Esophagus muscularis mucosa (tissue), 4 donors: ENCODE data around the gene TAX1BP3. TPM values are rescaled to one million over a fixed set of nuclear protein-coding genes. Genes with fewer than 3 reads are reported as not detected.

Source experiments
- DNase-seq: peaks from one replicate; pipeline ENCODE4 v3.0.0-alpha.2; 2017; ENCODE audit errors: extremely low spot score
- H3K27ac ChIP-seq, 4 donors: fragments of 200-600 bp; sonication (generic); replicated peaks in 1 of 4; 1 replicate in 3 of 4; 2 replicates in 1 of 4; pipeline ENCODE4 v1.5.1; 2016 to 2019; ENCODE audit warnings: mild to moderate bottlenecking in 1 of 4
- H3K27me3 ChIP-seq, 4 donors: fragments of 200-600 bp; sonication (generic); one replicate each; pipeline versions ENCODE4 v1.5.1 to v1.6.0; 2016 to 2019
- H3K36me3 ChIP-seq, 4 donors: fragments of 200-600 bp; sonication (generic); one replicate each; pipeline ENCODE4 v1.5.1; 2016 to 2019
- H3K4me1 ChIP-seq, 4 donors: fragments of 200-600 bp; sonication (generic); one replicate each; pipeline ENCODE4 v1.5.1; 2016 to 2019
- H3K4me3 ChIP-seq, 4 donors: fragments of 200-600 bp; sonication (generic); 1 replicate in 2 of 4; 2 replicates in 2 of 4; pipeline ENCODE4 v1.5.1; 2016 to 2019; ENCODE audit warnings: mild to moderate bottlenecking in 4 of 4, moderate library complexity in 1 of 4
- H3K9me3 ChIP-seq, 4 donors: fragments of 200-600 bp; sonication (generic); 1 replicate in 3 of 4; 2 replicates in 1 of 4; pipeline ENCODE4 v1.5.1; 2016 to 2019
- CTCF ChIP-seq, 3 experiments: fragments of 200-600 bp in 2 of 3; fragments of 450-650 bp in 1 of 3; sonication (generic) in 2 of 3; IDR thresholded peaks; one replicate each; pipeline ENCODE4 v1.5.1; 2017 to 2019; ENCODE audit warnings: antibody characterized with exemption in 3 of 3, mild to moderate bottlenecking in 2 of 3, moderate library complexity in 1 of 3
- EP300 ChIP-seq: sonication (generic); formaldehyde crosslinking; IDR thresholded peaks from one replicate; pipeline ENCODE4 v1.6.1; 2017; ENCODE audit warnings: antibody characterized with exemption
- POLR2A ChIP-seq: fragments of 450-650 bp; IDR thresholded peaks from one replicate; pipeline ENCODE4 v1.6.1; 2017; ENCODE audit warnings: antibody characterized with exemption, moderate library complexity, mild to moderate bottlenecking, low read depth
- POLR2AphosphoS5 ChIP-seq, 2 donors: sonication (generic); formaldehyde crosslinking; IDR thresholded peaks; one replicate each; pipeline ENCODE4 v1.6.1; 2017; ENCODE audit warnings: antibody characterized with exemption in 2 of 2
- WGBS: methylation state at CpG from one replicate; pipeline ENCODE4 v1.1.5; 2018; 5-methylcytosine and 5-hydroxymethylcytosine counted together
- intact Hi-C: fragments of 100-400 bp; cut with DNase I; formaldehyde crosslinking; loops from one replicate; pipeline ENCODE4 v1.15.1; 2023
- total RNA-seq, 4 donors: library from RNA; depleted of rRNA; stranded (reverse); fragments of >200 nt; gene quantifications; one replicate each; pipeline versions ENCODE4 v1.1.0 to v1.2.1, GENCODE V29; 2016

Gene TAX1BP3
- total RNA-seq, 4 donors from 2014 or later, result 98.0 to 175 (median 115) TPM

DNA sequence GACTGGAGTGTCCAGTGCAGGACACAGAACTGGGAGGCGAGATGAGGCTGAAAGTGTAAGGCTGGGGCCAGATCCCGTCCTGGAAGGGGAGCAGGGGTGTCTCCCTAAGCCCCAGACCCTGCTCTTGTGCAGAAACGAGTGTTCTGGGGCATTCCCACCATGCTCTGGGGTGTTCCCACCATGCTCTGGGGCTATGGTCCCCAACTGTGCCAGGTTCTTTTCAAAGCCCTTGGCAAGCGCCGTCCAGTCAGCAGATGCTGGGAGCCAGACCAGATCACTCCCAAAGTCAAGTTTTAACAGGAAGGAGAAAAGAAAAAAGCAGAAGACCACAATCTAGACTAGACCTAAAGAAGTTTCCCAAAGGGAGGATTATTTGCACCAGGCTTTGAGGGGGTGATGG is 2.5 kb downstream of the TAX1BP3 start:
- Histone ChIP-seq H3K4me1 (peaks cover 37 to 47% (median 42%) of the 10 kb centered on the region in 4 donors), H3K9me3 (no peaks in the 10 kb centered on the region), H3K27ac (peak overlapping the region in 3 of 4 donors; percentile 98 to 99 (median 98)), H3K36me3 (peaks cover 15 to 48% (median 43%) of the 10 kb centered on the region in 4 donors), H3K4me3 (no peak overlapping the region), H3K27me3 (no peaks in the 10 kb centered on the region)
- intact Hi-C loops, result no loop called here
- DNase-seq, result no peak
- 67% methylated on average over 5 of the region's 5 CpGs for WGBS
- TF ChIP-seq POLR2A, result no peak
- TF ChIP-seq CTCF (IDR thresholded peaks at IDR 0.05), result no peak
- TF ChIP-seq EP300, result no peak
- no peak for TF ChIP-seq POLR2AphosphoS5 (IDR thresholded peaks at IDR 0.05)

DNA sequence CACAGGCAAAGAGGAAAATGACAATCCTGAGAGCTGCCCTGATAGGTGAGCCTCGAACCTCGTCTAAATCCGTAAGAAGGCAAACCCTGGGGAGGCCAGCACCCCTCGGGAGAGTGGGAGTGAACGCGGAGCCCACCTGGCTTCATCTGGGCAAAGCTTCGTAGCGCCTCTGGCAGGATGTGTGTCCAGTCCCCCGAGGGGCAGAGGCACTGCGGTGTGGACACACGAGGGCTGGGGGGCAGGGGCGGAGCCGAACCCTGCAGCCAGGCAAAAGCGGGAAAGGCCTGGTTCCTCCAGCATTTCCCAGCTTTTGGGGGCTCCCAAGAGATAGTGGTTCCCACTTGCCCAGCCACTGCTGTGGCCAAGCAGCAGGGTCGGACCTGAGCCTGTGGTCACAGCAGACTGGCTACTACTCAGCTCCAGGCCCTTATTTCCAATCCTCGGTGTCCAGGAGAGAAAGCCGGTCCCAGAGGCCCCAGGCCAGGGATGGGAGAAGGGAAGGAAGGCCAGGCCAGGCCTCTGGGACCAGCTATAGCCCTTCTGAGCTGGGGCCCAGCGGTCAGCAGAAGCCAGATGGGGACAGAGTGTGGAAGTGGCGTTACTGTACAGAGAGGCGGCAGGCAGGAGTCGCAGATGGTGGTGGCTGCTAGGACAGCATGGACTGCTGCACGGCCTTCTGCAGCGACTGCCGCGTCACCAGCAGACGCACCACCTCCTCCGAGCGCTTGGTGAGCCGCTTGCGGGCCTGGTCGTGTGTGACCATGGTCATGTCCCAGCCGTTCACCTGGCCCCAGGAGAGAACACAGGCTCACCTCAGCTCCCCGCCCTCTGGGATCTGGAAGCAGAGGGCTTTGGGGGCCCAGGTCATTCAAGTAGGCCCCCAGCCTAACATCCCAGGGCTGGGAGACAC is 5.0 kb downstream of the TAX1BP3 start:
- peaks cover 48 to 54% (median 49%) of the 10 kb centered on the region in 4 donors for H3K4me1 ChIP-seq
- DNase-seq, result no peak
- 89% methylated on average over 20 of the region's 33 CpGs for WGBS
- no peak overlapping the region for H3K4me3 ChIP-seq
- no peaks in the 10 kb centered on the region for H3K27me3 ChIP-seq
- no peaks in the 10 kb centered on the region for H3K9me3 ChIP-seq
- no peak for TF ChIP-seq CTCF (IDR thresholded peaks at IDR 0.05)
- no peak for TF ChIP-seq POLR2A
- TF ChIP-seq POLR2AphosphoS5 (IDR thresholded peaks at IDR 0.05), result no peak
- TF ChIP-seq EP300, result no peak
- no peak overlapping the region for H3K27ac ChIP-seq
- intact Hi-C loops, result no loop called here
- peaks cover 15 to 47% (median 41%) of the 10 kb centered on the region in 4 donors for H3K36me3 ChIP-seq

DNA sequence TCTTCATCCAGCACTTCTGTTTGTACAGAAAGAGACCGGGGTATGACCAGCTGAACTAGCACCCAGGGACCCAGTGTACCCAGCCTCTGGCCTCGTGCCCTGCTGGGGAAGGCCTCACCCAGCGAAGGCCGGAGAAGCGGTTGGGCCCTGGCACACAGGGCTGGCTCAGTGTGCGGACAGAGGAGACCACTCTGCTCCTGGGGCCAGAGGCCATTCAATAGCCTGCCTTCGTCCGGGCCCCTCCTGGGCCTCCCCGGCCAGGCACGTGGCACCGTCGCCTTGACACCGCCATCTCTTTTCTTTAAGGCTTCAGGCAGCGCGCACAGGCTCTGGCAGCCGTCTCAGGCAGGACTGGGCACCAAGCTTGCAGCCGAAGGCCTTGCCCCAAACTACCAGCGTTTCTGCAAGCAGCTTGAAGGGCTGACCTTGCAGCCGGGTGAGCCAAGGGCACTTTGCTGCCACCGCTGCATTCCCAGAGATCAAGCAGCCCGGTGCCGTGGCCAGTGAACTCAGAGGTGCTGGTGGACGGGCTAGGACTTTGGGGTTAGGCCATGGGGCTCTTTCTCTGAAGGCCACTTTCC is 8.0 kb downstream of the TAX1BP3 start:
- peaks cover 15 to 57% (median 44%) of the 10 kb centered on the region in 4 donors for H3K36me3 ChIP-seq
- no peaks in the 10 kb centered on the region for H3K27me3 ChIP-seq
- DNase-seq, result no peak
- 83% methylated on average over 9 of the region's 23 CpGs for WGBS
- no peaks in the 10 kb centered on the region for H3K9me3 ChIP-seq
- intact Hi-C loops, result no loop called here
- peaks cover 29 to 42% (median 33%) of the 10 kb centered on the region in 4 donors for H3K4me1 ChIP-seq
- H3K27ac ChIP-seq, result peak overlapping the region; percentile 72 to 87 (median 78)
- H3K4me3 ChIP-seq, result no peak overlapping the region
- no peak for TF ChIP-seq EP300
- TF ChIP-seq POLR2AphosphoS5 (IDR thresholded peaks at IDR 0.05), result no peak
- TF ChIP-seq CTCF (IDR thresholded peaks at IDR 0.05), result no peak
- TF ChIP-seq POLR2A, result no peak

- intact Hi-C loops, result no loop called here
- Histone ChIP-seq H3K36me3 (peaks cover 15 to 60% (median 40%) of the 10 kb centered on the region in 4 donors), H3K9me3 (no peaks in the 10 kb centered on the region), H3K4me1 (peaks cover 26 to 40% (median 33%) of the 10 kb centered on the region in 4 donors), H3K27me3 (no peaks in the 10 kb centered on the region), H3K27ac (peak overlapping the region; percentile 72 to 87 (median 78)), H3K4me3 (peak overlapping the region in 1 of 4 donors; percentile 5)
- WGBS, result 61% methylated on average over 22 of the region's 22 CpGs
- DNase-seq, result no peak
- TF ChIP-seq CTCF (IDR thresholded peaks at IDR 0.05), result peak in 1 of 3 experiments; percentile 41
- TF ChIP-seq POLR2A, result no peak
- no peak for TF ChIP-seq EP300
- TF ChIP-seq POLR2AphosphoS5 (IDR thresholded peaks at IDR 0.05), result peak; percentile 45 to 49
Observed at GRCh38 chr17:3659541-3660111, 8.8 kb downstream of the TAX1BP3 start.
